Lower leg skin (tissue), 3 donors: Measurements from ENCODE around the gene AGPAT2.

Experiments
- CTCF ChIP-seq, 3 donors: fragments of 450-650 bp; IDR thresholded peaks; one replicate each; pipeline ENCODE4 v1.5.1; 2016; ENCODE audit warnings: antibody characterized with exemption in 3 of 3, mild to moderate bottlenecking in 3 of 3, moderate library complexity in 2 of 3
- POLR2A ChIP-seq, 2 donors: fragments of 450-650 bp; IDR thresholded peaks; one replicate each; pipeline ENCODE4 v1.6.1; 2016 to 2017; ENCODE audit warnings: antibody characterized with exemption in 2 of 2, mild to moderate bottlenecking in 1 of 2, moderate library complexity in 1 of 2

DNA sequence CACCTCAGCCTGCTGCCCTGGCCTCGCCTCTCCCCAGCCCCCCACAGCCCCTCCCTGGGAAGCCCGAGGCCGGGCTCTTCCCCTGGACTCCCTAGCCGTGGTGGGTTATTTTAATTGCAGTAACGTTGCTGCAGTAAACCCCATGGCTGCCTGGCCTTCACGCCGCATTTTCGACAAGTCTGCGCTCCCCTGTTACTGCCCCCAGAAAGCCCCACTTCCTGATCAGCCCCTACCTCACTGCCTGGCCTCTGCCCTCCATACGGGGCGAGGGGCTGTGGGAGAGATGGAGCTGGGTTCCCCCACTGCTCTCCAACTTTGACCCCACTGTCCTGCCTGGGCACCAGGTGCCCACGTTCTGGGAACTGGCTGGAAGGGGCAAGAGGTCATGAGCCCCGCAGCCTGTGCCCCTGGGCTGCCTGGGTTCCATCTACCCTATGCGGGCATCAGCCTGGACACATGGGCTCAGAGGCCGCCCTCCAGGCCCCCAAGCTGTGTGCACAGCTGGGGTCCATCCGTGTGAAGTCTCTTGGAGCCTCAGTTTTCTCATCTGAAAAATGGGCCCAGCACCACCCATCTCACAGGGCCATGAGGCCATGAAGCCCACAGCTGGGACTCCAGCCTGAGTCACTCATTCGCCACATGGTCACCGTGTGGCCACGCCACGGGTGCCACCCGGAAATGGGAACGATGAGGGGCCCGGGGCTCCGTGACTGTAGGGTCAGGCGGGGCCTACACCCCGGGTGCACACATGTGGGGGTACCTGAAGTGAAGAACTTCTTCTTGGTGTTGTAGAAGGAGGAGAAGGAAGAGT lies 13.1 kb downstream of the AGPAT2 start:
- TF ChIP-seq CTCF (IDR thresholded peaks at IDR 0.05) (no peak), POLR2A (IDR thresholded peaks at IDR 0.05) (no peak)
